GM12892 (cell line): ENCODE results near the gene PAOX.

Experiments used
- POLR2A ChIP-seq: IDR thresholded peaks from 2 replicates; pipeline ENCODE4 v1.6.1; 2011; ENCODE audit warnings: low read depth, low read length, control low read depth
- POLR2AphosphoS5 ChIP-seq: IDR thresholded peaks from 2 replicates; pipeline ENCODE4 v1.6.1; 2011; ENCODE audit warnings: low read depth, low read length, control low read depth

DNA sequence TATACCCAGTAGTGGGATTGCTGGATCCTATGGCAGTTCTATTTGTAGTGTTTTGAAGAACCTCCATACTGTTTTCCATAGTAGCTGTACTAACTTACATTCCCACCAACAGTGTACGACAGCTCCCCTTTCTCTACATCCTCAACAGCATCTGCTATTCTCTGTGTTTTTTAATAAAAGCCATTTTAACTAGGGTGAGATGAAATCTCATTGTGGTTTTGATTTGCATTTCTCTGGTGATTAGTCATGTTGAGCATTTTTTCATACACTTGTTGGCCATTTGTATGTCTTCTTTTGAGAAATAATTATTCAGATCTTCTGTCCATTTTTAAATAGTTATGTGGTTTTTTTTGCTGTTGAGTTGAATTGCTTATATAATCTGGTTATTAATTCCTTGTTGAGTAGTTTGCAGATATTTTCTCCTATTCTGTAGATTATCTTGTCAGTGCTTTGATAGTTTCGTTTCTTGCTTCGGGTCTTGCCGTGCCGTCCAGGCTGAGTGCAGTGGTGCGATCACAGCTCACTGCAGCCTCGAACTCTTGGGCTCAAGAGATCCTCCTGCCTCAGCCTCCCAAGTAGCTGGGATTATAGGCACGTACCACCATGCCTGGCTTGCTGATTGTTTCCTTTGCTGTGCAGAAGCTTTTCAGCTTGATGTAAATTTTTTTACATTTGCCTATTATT lies 26.9 kb downstream of the PAOX start:
- no peak for TF ChIP-seq POLR2A
- no peak for TF ChIP-seq POLR2AphosphoS5
